SJCRH30 (cell line): ENCODE data around the gene JPH4. TPM values are rescaled to one million over a fixed set of nuclear protein-coding genes. Genes with fewer than 3 reads are reported as not detected.

Experiments
- DNase-seq, 2 experiments: peaks; one replicate each; pipeline ENCODE4 v3.0.0-alpha.2; 2015 to 2020
- H3K27ac ChIP-seq: fragments of 250-450 bp; sonication (Bioruptor Pico); 2 replicates; pipeline ENCODE4 v1.5.1; 2020; ENCODE audit warnings: mild to moderate bottlenecking, moderate library complexity
- H3K27me3 ChIP-seq: fragments of 250-450 bp; sonication (Bioruptor Pico); 2 replicates; pipeline ENCODE4 v1.5.1; 2020; ENCODE audit warnings: mild to moderate bottlenecking, moderate library complexity
- H3K36me3 ChIP-seq: fragments of 250-450 bp; sonication (Bioruptor Pico); 2 replicates; pipeline ENCODE4 v1.5.1; 2020; ENCODE audit warnings: mild to moderate bottlenecking, moderate library complexity
- H3K4me1 ChIP-seq: fragments of 250-450 bp; sonication (Bioruptor Pico); 2 replicates; pipeline ENCODE4 v1.5.1; 2020; ENCODE audit warnings: mild to moderate bottlenecking, moderate library complexity
- H3K4me3 ChIP-seq: fragments of 250-450 bp; sonication (Bioruptor Pico); 2 replicates; pipeline ENCODE4 v1.5.1; 2020; ENCODE audit warnings: mild to moderate bottlenecking, moderate library complexity
- H3K9me3 ChIP-seq: fragments of 250-450 bp; sonication (Bioruptor Pico); replicated peaks from 2 replicates; pipeline ENCODE4 v1.5.1; 2020; ENCODE audit warnings: mild to moderate bottlenecking, moderate library complexity
- total RNA-seq: library from RNA; depleted of rRNA; stranded (reverse); fragments of >200 nt; shearing (Covaris generic); gene quantifications from 2 replicates; pipeline ENCODE4 v1.2.3, GENCODE V29; 2014

JPH4 gene
- total RNA-seq, 1 experiment from 2014 or later: 0.10 TPM

- no peaks in the 10 kb centered on the region for H3K4me1 ChIP-seq
- H3K4me3 ChIP-seq: no peak overlapping the region
- no peak for DNase-seq
- H3K36me3 ChIP-seq: no peaks in the 10 kb centered on the region
- no peak overlapping the region for H3K27ac ChIP-seq
- H3K27me3 ChIP-seq: peaks cover 27% of the 10 kb centered on the region
- no peaks in the 10 kb centered on the region for H3K9me3 ChIP-seq
Measured at GRCh38 chr14:23566112-23566777, 12.3 kb downstream of the JPH4 start.

GRCh38 chr14:23565626-23566025, 13.0 kb downstream of the JPH4 start:
- H3K4me3 ChIP-seq: no peak overlapping the region
- DNase-seq: no peak
- H3K27me3 ChIP-seq: peaks cover 27% of the 10 kb centered on the region
- H3K27ac ChIP-seq: no peak overlapping the region
- H3K36me3 ChIP-seq: no peaks in the 10 kb centered on the region
- no peaks in the 10 kb centered on the region for H3K4me1 ChIP-seq
- H3K9me3 ChIP-seq: no peaks in the 10 kb centered on the region

DNA sequence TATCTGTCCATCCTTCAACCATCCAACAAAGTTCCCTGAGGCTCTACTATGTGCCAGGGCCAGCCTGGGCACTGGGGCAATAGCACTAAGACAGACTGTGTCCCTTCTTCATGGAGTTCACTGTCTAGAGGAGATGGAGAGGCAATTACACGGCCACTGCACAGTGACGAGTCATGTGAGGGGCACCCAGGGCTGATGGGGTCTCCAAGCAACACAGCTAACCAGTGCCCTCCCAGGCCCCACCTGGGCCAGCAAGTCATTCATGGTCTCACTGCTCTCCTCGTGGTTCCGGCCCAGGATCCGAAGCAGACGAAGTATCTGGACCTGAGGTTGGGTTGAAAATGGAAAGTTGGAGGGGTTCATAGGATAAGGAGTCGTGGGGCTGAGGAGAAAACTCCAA, 13.7 kb downstream of the JPH4 start:
- no peaks in the 10 kb centered on the region for H3K9me3 ChIP-seq
- peaks cover 27% of the 10 kb centered on the region for H3K27me3 ChIP-seq
- no peaks in the 10 kb centered on the region for H3K4me1 ChIP-seq
- H3K27ac ChIP-seq: no peak overlapping the region
- H3K36me3 ChIP-seq: no peaks in the 10 kb centered on the region
- H3K4me3 ChIP-seq: no peak overlapping the region
- DNase-seq: no peak

DNA sequence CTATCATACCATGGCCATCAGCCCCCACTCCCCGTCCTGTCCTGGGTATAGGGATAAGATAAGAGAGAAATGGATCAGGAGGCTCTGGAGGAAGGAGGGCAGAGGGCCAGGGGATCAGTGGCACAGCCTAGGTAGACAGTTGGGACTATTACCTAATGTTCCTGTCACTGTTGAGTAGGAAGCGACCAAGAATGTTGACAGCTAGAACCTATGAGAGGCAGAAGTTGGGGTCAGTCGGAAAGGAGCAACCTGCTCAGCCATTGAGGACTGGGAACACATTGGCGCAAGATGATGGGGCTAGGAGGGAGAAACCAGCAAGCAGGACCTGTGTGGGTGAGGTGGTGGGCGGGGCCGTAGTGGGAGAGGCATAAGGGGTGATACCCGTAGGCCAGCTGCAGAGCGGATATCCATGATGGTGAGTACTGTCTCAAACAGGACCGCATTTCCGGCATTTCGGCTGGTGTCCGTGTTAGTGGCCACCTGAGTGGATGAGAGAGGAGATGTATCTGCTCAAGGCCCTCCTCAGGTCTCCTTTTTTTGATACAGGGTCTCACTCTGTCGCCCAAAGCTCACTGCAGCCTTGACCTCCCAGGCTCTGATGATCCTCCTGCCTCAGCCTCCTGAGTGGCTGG, 14.3 kb downstream of the JPH4 start:
- H3K4me1 ChIP-seq: no peaks in the 10 kb centered on the region
- no peak for DNase-seq
- H3K9me3 ChIP-seq: no peaks in the 10 kb centered on the region
- peaks cover 22% of the 10 kb centered on the region for H3K27me3 ChIP-seq
- H3K27ac ChIP-seq: no peak overlapping the region
- H3K4me3 ChIP-seq: no peak overlapping the region
- H3K36me3 ChIP-seq: no peaks in the 10 kb centered on the region

DNA sequence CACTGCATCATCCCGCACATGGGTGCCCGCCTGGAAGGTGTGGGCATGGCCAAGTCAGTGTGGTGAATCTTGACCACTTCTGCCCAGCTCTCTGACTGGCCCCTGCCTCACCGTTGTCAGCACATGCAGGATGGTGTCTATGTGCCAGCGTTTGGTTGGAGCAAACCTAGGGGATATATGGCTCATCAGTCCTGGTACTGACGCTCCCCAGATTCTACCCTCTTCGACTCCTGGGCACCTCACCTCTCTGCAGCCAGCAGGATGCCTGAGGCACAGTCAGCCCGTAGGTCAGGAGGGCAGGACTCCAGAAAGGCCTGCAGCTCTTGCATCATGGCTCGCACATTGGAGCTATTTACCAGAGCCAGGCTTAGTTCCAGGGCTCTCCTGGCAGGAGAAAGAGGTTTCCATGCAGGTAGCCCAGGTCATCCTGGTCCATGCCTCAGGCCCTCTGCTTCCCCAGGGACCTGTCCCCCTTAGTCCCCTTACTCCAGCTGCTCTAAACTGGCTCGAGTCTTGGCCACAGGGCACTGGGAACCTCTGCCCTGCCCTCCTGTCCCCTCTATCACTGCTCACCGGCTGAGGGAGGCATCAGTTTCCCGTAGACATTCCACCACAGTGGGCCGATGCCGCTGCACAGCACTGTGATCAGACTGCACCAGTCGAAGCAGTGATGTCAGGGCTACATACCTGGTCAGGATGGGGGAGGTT, 15.0 kb downstream of the JPH4 start:
- H3K27me3 ChIP-seq: peaks cover 17% of the 10 kb centered on the region
- no peak for DNase-seq
- no peaks in the 10 kb centered on the region for H3K9me3 ChIP-seq
- H3K4me3 ChIP-seq: no peak overlapping the region
- H3K4me1 ChIP-seq: no peaks in the 10 kb centered on the region
- H3K27ac ChIP-seq: no peak overlapping the region
- no peaks in the 10 kb centered on the region for H3K36me3 ChIP-seq

DNA sequence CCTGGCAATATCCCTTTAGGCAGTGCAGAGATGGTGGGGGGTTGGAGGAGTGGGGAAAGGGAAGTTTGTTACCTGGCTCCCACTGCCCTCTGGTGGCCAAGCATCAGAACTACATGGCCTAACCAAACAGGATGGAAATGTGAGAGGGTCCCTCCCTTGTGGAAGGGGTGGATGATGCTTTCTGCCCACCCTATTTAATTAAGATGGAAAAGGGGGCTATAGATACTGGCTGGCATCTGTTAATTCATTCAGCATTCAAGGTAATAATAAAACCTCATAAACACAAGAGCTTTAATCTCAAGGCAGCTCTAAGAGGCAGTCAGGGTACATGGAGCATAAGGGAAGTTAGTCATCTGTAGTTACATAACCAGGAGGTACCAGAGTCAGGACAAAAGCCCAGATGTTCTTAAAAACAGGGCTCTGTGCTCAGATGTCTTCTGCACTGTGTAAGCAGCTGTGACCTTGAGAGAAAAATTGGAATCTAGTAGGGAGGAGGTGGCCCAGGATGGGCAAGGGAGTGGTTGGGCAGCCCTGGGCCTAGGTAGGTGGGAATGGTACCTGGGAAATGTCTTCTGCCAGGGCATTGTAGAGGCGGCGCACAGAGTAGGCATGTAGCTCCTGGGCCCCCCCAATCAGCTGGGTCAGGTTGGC, 15.6 kb downstream of the JPH4 start:
- H3K4me1 ChIP-seq: no peaks in the 10 kb centered on the region
- H3K4me3 ChIP-seq: no peak overlapping the region
- peak; percentile 53 to 79 for DNase-seq
- no peak overlapping the region for H3K27ac ChIP-seq
- peaks cover 13% of the 10 kb centered on the region for H3K27me3 ChIP-seq
- no peaks in the 10 kb centered on the region for H3K36me3 ChIP-seq
- no peaks in the 10 kb centered on the region for H3K9me3 ChIP-seq

- Histone ChIP-seq H3K4me3 (no peak overlapping the region), H3K27me3 (peaks cover 13% of the 10 kb centered on the region; the same call in 1 of the 2 replicates), H3K9me3 (no peaks in the 10 kb centered on the region), H3K36me3 (no peaks in the 10 kb centered on the region), H3K27ac (no peak overlapping the region), H3K4me1 (no peaks in the 10 kb centered on the region)
- peak in 1 of 2 experiments; percentile 24 for DNase-seq
Measured at GRCh38 chr14:23561873-23562821, 16.4 kb downstream of the JPH4 start.

- no peaks in the 10 kb centered on the region for H3K36me3 ChIP-seq
- peaks cover 6% of the 10 kb centered on the region; the same call in 1 of the 2 replicates for H3K4me1 ChIP-seq
- H3K9me3 ChIP-seq: no peaks in the 10 kb centered on the region
- no peak overlapping the region for H3K4me3 ChIP-seq
- peaks cover 5% of the 10 kb centered on the region; the same call in 1 of the 2 replicates for H3K27me3 ChIP-seq
- no peak overlapping the region for H3K27ac ChIP-seq
- no peak for DNase-seq
Measured at GRCh38 chr14:23561259-23561658, 17.3 kb downstream of the JPH4 start.

GRCh38 chr14:23559926-23560520, 18.6 kb downstream of the JPH4 start:
- peaks cover 7% of the 10 kb centered on the region; the same call in 1 of the 2 replicates for H3K4me1 ChIP-seq
- no peak overlapping the region for H3K27ac ChIP-seq
- no peak overlapping the region for H3K4me3 ChIP-seq
- no peaks in the 10 kb centered on the region for H3K27me3 ChIP-seq
- DNase-seq: no peak
- H3K9me3 ChIP-seq: no peaks in the 10 kb centered on the region
- no peaks in the 10 kb centered on the region for H3K36me3 ChIP-seq

GRCh38 chr14:23559010-23559925, 19.3 kb downstream of the JPH4 start:
- H3K9me3 ChIP-seq: no peaks in the 10 kb centered on the region
- peak; percentile 66 to 78 for DNase-seq
- H3K4me1 ChIP-seq: peaks cover 7% of the 10 kb centered on the region; the same call in 1 of the 2 replicates
- H3K36me3 ChIP-seq: no peaks in the 10 kb centered on the region
- H3K4me3 ChIP-seq: no peak overlapping the region
- no peak overlapping the region for H3K27ac ChIP-seq
- no peaks in the 10 kb centered on the region for H3K27me3 ChIP-seq

- Histone ChIP-seq H3K27ac (no peak overlapping the region), H3K9me3 (no peaks in the 10 kb centered on the region), H3K4me3 (no peak overlapping the region), H3K4me1 (peaks cover 7% of the 10 kb centered on the region; the same call in 1 of the 2 replicates), H3K36me3 (no peaks in the 10 kb centered on the region), H3K27me3 (no peaks in the 10 kb centered on the region)
- DNase-seq: no peak
Measured at GRCh38 chr14:23558346-23559009, 20.1 kb downstream of the JPH4 start.

- no peak overlapping the region for H3K27ac ChIP-seq
- DNase-seq: no peak
- no peak overlapping the region for H3K4me3 ChIP-seq
- H3K27me3 ChIP-seq: no peaks in the 10 kb centered on the region
- no peaks in the 10 kb centered on the region for H3K36me3 ChIP-seq
- H3K9me3 ChIP-seq: no peaks in the 10 kb centered on the region
- H3K4me1 ChIP-seq: peaks cover 7% of the 10 kb centered on the region; the same call in 1 of the 2 replicates
Measured at GRCh38 chr14:23557946-23558345, 20.6 kb downstream of the JPH4 start.
